ENCODE results near the gene UNC93B1. TPM values are rescaled to one million over a fixed set of nuclear protein-coding genes. Genes with fewer than 3 reads are reported as not detected.
"Not testable (repeated sequence)": the region's sequence is repeated elsewhere in the genome, so short reads cannot be mapped to it uniquely, and the experiment has no call there.

The UNC93B1 gene
- total and polyA plus RNA-seq, 10 donors = 110 to 192 (median 132) TPM

DNA sequence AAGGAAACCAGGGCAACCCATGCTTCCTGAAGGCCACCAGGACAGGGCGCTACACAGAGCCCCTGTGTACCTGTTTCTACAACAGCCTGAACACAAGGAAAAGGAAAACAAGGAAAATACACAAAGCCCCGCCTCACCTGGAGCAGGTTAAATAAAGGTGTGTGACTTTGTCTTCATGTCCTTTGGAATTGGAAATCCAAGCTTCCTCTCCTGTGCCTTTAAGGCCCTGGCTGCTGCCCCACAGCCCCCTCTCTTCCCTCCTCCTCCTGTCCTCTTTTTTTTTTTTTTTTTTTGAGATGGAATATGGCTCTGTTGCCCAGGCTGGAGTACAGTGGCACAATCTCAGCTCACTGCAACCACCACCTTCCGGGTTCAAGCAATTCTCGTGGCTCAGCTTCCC is 57.5 kb downstream of the UNC93B1 start:
- H3K9me3 ChIP-seq; intact Hi-C loops (cut with DNase I; ENCODE audit: low total_unique reads); H3K27ac ChIP-seq; H3K36me3 ChIP-seq; H3K27me3 ChIP-seq (replicated peaks in 1 of 7); H3K4me3 ChIP-seq; DNase-seq; H3K4me1 ChIP-seq: not testable (repeated sequence)
- WGBS, 5 donors = 79 to 86% (median 84%) methylated on average over 4 of the region's 4 CpGs

DNA sequence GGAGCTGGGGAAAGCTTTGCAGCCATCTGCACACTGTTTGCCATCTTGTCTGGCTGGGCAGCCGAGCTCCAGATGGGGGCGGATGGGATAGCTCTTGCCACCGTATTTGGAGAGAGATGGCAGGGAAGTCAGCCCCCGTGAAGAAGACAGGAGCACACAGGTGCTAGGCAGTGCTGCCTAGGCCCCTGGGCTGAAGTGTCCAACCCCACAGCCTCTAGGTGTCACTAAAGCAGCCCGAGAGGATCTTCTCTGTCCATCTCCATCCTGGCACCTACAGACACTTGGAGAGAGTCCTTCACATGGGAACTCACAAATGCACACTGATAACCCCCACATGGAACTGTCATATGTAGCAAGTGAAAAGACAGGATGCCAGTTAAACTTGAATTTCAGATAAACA is 60.5 kb downstream of the UNC93B1 start:
- intact Hi-C loops (cut with DNase I; ENCODE audit: low total_unique reads); H3K27ac ChIP-seq; DNase-seq; H3K9me3 ChIP-seq; H3K4me1 ChIP-seq; H3K27me3 ChIP-seq (replicated peaks in 1 of 7); H3K36me3 ChIP-seq; H3K4me3 ChIP-seq: not testable (repeated sequence)
- WGBS, 5 donors = 64 to 88% (median 70%) methylated on average over 1 to 5 of the region's 5 CpGs

Small RNA genes within 50 kb of the gene (microRNA-seq; reads per million reads assigned to microRNA genes)
- gene MIR4691 (0 to 0.35 (median 0) reads per million in 3 donors), gene MIR6753 (0 reads per million in 3 donors), gene MIR7113 (0.85 to 1.4 (median 1.1) reads per million in 3 donors)

Small RNA genes within 50 kb of the gene (small RNA-seq; reads per million reads assigned to genes)
- gene MIR6753 = 0 to 0.21 (median 0.06) reads per million in 4 donors

Other genes starting within 250 kb of the UNC93B1 start
- 10 to 100 TPM; 24.8 to 46.8 (median 37.8) TPM for gene ALDH3B1, start 6.2 kb upstream of the UNC93B1 start, total RNA-seq
- 10 to 100 TPM in 1 of 3 donors, 1 to 10 TPM in 2; 7.8 to 16.4 (median 7.9) TPM for gene ALDH3B1, start 6.2 kb upstream of the UNC93B1 start, polyA plus RNA-seq
- gene NDUFS8, start 26.6 kb upstream of the UNC93B1 start, total RNA-seq = 100 to 1,000 TPM in 2 of 7 donors, 10 to 100 TPM in 5; 75.4 to 125 (median 91.5) TPM
- gene NDUFS8, start 26.6 kb upstream of the UNC93B1 start, polyA plus RNA-seq = 100 to 1,000 TPM in 2 of 3 donors, 10 to 100 TPM in 1; 94.8 to 132 (median 105) TPM
- 100 to 1,000 TPM; 286 to 540 (median 360) TPM for gene TCIRG1, start 34.9 kb upstream of the UNC93B1 start, total RNA-seq
- 100 to 1,000 TPM; 199 to 707 (median 698) TPM for gene TCIRG1, start 34.9 kb upstream of the UNC93B1 start, polyA plus RNA-seq
- 10 to 100 TPM; 24.8 to 76.1 (median 43.2) TPM for gene CHKA, start 117.3 kb upstream of the UNC93B1 start, total RNA-seq
- 10 to 100 TPM; 19.7 to 26.1 (median 24.7) TPM for gene CHKA, start 117.3 kb upstream of the UNC93B1 start, polyA plus RNA-seq
- gene KMT5B, start 209.2 kb upstream of the UNC93B1 start, total RNA-seq = 10 to 100 TPM; 39.6 to 52.8 (median 42.3) TPM
- 10 to 100 TPM; 12.3 to 16.7 (median 15.7) TPM for gene KMT5B, start 209.2 kb upstream of the UNC93B1 start, polyA plus RNA-seq